IMR-90 (cell line): ENCODE results near the gene PPP1R12B. TPM values are rescaled to one million over a fixed set of nuclear protein-coding genes. Genes with fewer than 3 reads are reported as not detected.
"Not testable (repeated sequence)": the region's sequence is repeated elsewhere in the genome, so short reads cannot be mapped to it uniquely, and the experiment has no call there.

ENCODE experiments used
- ATAC-seq: fragments of 200-7000 bp; cut with Tn5 transposase; 2 replicates; pipeline ENCODE4 v1.9.1; 2020; ENCODE audit warnings: low read depth, mild to moderate bottlenecking, moderate library complexity
- BruUV-seq: library from RNA; stranded (reverse); fragments of 400-500 nt; replicated peaks from 2 replicates; lab custom pipeline; 2021; lab: Mats Ljungman, UMichigan
- CTCF ChIA-PET: fragments of 300-600 bp; formaldehyde crosslinking; extraction: SDS; loops from one replicate; lab custom pipeline; 2021; ENCODE audit warnings: antibody characterized with exemption; lab: Yijun Ruan, JAX
- POLR2A ChIA-PET: fragments of 300-600 bp; sonication (Branson Sonifier 250); formaldehyde crosslinking; loops from one replicate; lab custom pipeline; 2022; ENCODE audit warnings: antibody characterized with exemption; ENCODE audit not compliant: unreplicated experiment; lab: Charles Lee
- DNase-seq: peaks from one replicate; pipeline ENCODE4 v3.0.0; 2013
- H2AFZ ChIP-seq: replicated peaks from 2 replicates; pipeline ENCODE3; 2013; ENCODE audit warnings: low read length, mild to moderate bottlenecking; ENCODE audit not compliant: poor library complexity
- H2AK5ac ChIP-seq: 2 replicates; pipeline ENCODE4 v1.6.1; 2013; ENCODE audit warnings: low read depth, low read length, inconsistent platforms
- H2AK9ac ChIP-seq: replicated peaks from 2 replicates; pipeline ENCODE3; 2013; ENCODE audit warnings: mild to moderate bottlenecking, low read depth, low read length, moderate library complexity; ENCODE audit not compliant: poor library complexity
- H2BK120ac ChIP-seq: 2 replicates; pipeline ENCODE4 v1.6.1; 2013; ENCODE audit warnings: low read depth, low read length, inconsistent platforms
- H2BK15ac ChIP-seq: 3 replicates; pipeline ENCODE4 v1.6.1; 2013; ENCODE audit warnings: low read depth, low read length, inconsistent platforms
- H2BK20ac ChIP-seq: 2 replicates; pipeline ENCODE4 v1.6.1; 2013; ENCODE audit warnings: low read depth, mild to moderate bottlenecking, inconsistent platforms, low read length, moderate library complexity
- H2BK5ac ChIP-seq: 2 replicates; pipeline ENCODE4 v1.6.1; 2013; ENCODE audit warnings: mild to moderate bottlenecking, low read depth, low read length, inconsistent platforms; ENCODE audit not compliant: poor library complexity, severe bottlenecking
- H3K14ac ChIP-seq: replicated peaks from 2 replicates; pipeline ENCODE4 v1.6.1; 2013; ENCODE audit warnings: low read depth, low read length, inconsistent platforms
- H3K18ac ChIP-seq: 2 replicates; pipeline ENCODE4 v1.6.1; 2013; ENCODE audit warnings: low read depth, low read length, control low read depth
- H3K23ac ChIP-seq: 2 replicates; pipeline ENCODE4 v1.6.1; 2013; ENCODE audit warnings: low read depth, low read length, inconsistent platforms
- H3K27ac ChIP-seq: 2 replicates; pipeline ENCODE4 v1.5.1; 2013; ENCODE audit warnings: mild to moderate bottlenecking, control low read depth, low read length; ENCODE audit not compliant: insufficient read depth
- H3K27me3 ChIP-seq: 2 replicates; pipeline ENCODE4 v1.6.1; 2013; ENCODE audit warnings: low read length; ENCODE audit not compliant: control insufficient read depth, insufficient read depth
- H3K36me3 ChIP-seq: 2 replicates; pipeline ENCODE4 v1.6.1; 2013; ENCODE audit warnings: low read length, mixed read lengths; ENCODE audit not compliant: control insufficient read depth, insufficient read depth
- H3K4ac ChIP-seq: 2 replicates; pipeline ENCODE4 v1.6.1; 2013; ENCODE audit warnings: low read depth, low read length, inconsistent platforms
- H3K4me1 ChIP-seq: 2 replicates; pipeline ENCODE4 v1.6.1; 2013; ENCODE audit warnings: low read length, mixed read lengths; ENCODE audit not compliant: control insufficient read depth, insufficient read depth
- H3K4me2 ChIP-seq: 2 replicates; pipeline ENCODE4 v1.6.1; 2013; ENCODE audit warnings: low read depth, mild to moderate bottlenecking, control low read depth, low read length, moderate library complexity
- H3K4me3 ChIP-seq: 2 replicates; pipeline ENCODE4 v1.5.1; 2013; ENCODE audit warnings: low read depth, mild to moderate bottlenecking, control low read depth, low read length, moderate library complexity; ENCODE audit not compliant: insufficient read depth
- H3K56ac ChIP-seq: 2 replicates; pipeline ENCODE4 v1.6.1; 2013; ENCODE audit warnings: low read length, inconsistent platforms; ENCODE audit not compliant: insufficient read depth; ENCODE audit errors: extremely low read depth
- H3K79me1 ChIP-seq, 2 experiments: 2 replicates each; pipeline ENCODE4 v1.6.1; 2013; ENCODE audit warnings: low read length in 2 of 2, inconsistent platforms in 1 of 2, low read depth in 1 of 2
- H3K9ac ChIP-seq: 2 replicates; pipeline ENCODE4 v1.6.1; 2013; ENCODE audit warnings: low read depth, low read length, control low read depth
- H3K9me1 ChIP-seq: 2 replicates; pipeline ENCODE4 v1.6.1; 2013; ENCODE audit warnings: low read length, inconsistent platforms; ENCODE audit not compliant: insufficient read depth
- H3K9me3 ChIP-seq: 2 replicates; pipeline ENCODE4 v1.6.1; 2013; ENCODE audit warnings: low read length; ENCODE audit not compliant: control insufficient read depth, insufficient read depth
- H4K20me1 ChIP-seq: 2 replicates; pipeline ENCODE4 v1.6.1; 2013; ENCODE audit warnings: low read length, inconsistent platforms; ENCODE audit not compliant: insufficient read depth
- H4K5ac ChIP-seq: 2 replicates; pipeline ENCODE4 v1.6.1; 2013; ENCODE audit warnings: mild to moderate bottlenecking, low read depth, low read length, control low read depth
- H4K8ac ChIP-seq, 2 experiments: 2 replicates each; pipeline ENCODE4 v1.6.1; 2013; ENCODE audit warnings: low read depth in 2 of 2, low read length in 2 of 2, control low read depth in 1 of 2, inconsistent platforms in 1 of 2
- H4K91ac ChIP-seq: 2 replicates; pipeline ENCODE4 v1.6.1; 2013; ENCODE audit warnings: low read depth, low read length, inconsistent platforms; ENCODE audit not compliant: insufficient read depth
- WGBS, 2 experiments: methylation state at CpG; one replicate each; pipeline versions ENCODE4 v1.1.5 to v1.1.7; 2013; ENCODE audit warnings: missing lambda C conversion rate in 2 of 2; ENCODE audit not compliant: insufficient read length in 1 of 2; ENCODE audit errors: extremely low coverage in 2 of 2; 5-methylcytosine and 5-hydroxymethylcytosine counted together
- dilution Hi-C: fragments of 300-500 bp; cut with HindIII; formaldehyde crosslinking; loops from one replicate; pipeline ENCODE4 v1.14.3; 2018; ENCODE audit warnings: low sequenced_read_pairs; ENCODE audit not compliant: unreplicated experiment
- in situ Hi-C: fragments of 300-500 bp; cut with MboI; formaldehyde crosslinking; loops from 3 replicates; pipeline ENCODE4 v1.14.3; 2019; ENCODE audit warnings: low sequenced_read_pairs, inconsistent platforms, mixed read lengths
- intact Hi-C: fragments of 100-400 bp; cut with micrococcal nuclease; formaldehyde crosslinking; loops from 2 replicates; pipeline ENCODE4 v1.10.0; 2022
- polyA plus RNA-seq, 3 experiments: library from polyadenylated mRNA; depleted of rRNA; stranded (reverse); fragments of >200 nt; gene quantifications; 2 replicates each; pipeline ENCODE4 v1.2.3, GENCODE V29; 2012; ENCODE audit warnings: low replicate concordance in 1 of 3
- total RNA-seq: library from RNA; depleted of rRNA; stranded (reverse); fragments of >200 nt; gene quantifications from 2 replicates; pipeline ENCODE4 v1.2.3, GENCODE V29; 2012

Gene PPP1R12B
- total and polyA plus RNA-seq, 2 of the 4 experiments (the other 2 are of a cell fraction): 8.5 to 12.0 TPM

DNA sequence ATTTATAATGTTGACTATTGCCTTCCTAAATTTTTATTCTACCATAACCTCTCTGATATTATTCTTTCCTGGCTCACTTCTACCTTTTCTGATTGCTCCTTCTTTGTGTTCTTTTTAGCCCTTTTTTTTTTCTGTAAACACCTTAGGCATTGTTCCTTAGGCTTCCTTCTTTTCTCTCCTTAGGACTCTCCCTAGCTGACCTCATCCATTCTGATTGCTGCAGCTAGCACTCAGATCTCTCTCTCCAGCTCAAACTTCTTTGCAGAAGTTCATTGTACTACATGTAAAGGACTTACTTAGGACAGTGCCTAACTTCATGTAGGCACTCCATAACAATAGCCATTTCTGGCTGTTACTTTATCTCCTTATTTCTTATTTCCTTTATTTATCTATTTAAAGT, 117.8 kb downstream of the PPP1R12B start:
- H3K9ac ChIP-seq, H2BK120ac ChIP-seq, H3K9me3 ChIP-seq, in situ Hi-C loops, H3K18ac ChIP-seq, H4K8ac ChIP-seq, H2BK15ac ChIP-seq, H4K91ac ChIP-seq, H4K5ac ChIP-seq, H2BK20ac ChIP-seq, H3K27ac ChIP-seq, dilution Hi-C loops, POLR2A ChIA-PET, H2AK5ac ChIP-seq, DNase-seq, H3K14ac ChIP-seq, H3K9me1 ChIP-seq, H3K79me1 ChIP-seq, H3K36me3 ChIP-seq, H2BK5ac ChIP-seq, H2AK9ac ChIP-seq, H3K27me3 ChIP-seq, H3K56ac ChIP-seq, ATAC-seq, H3K4me3 ChIP-seq, H2AFZ ChIP-seq, H3K23ac ChIP-seq, BruUV-seq, CTCF ChIA-PET, H3K4ac ChIP-seq, H4K20me1 ChIP-seq, H3K4me1 ChIP-seq, H3K4me2 ChIP-seq: not testable (repeated sequence)
- intact Hi-C loops: loop anchor here (5.0 kb wide), 1 partner anchor 136 kb away; no protein-coding TSS in a partner anchor

DNA sequence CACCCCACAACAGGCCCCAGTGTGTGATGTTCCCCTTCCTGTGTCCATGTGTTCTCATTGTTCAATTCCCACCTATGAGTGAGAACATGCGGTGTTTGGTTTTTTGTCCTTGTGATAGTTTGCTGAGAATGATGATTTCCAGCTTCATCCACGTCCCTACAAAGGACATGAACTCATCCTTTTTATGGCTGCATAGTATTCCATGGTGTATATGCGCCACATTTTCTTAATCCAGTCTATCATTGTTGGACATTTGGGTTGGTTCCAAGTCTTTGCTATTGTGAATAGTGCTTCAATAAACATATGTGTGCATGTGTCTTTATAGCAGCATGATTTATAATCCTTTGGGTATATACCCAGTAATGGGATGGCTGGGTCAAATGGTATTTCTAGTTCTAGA, 118.9 kb downstream of the PPP1R12B start:
- H3K27me3 ChIP-seq, BruUV-seq, H3K27ac ChIP-seq, H2AFZ ChIP-seq, in situ Hi-C loops, H2AK9ac ChIP-seq, H3K23ac ChIP-seq, H3K4ac ChIP-seq, H4K20me1 ChIP-seq, H3K4me2 ChIP-seq, H3K9me3 ChIP-seq, ATAC-seq, H4K91ac ChIP-seq, H4K8ac ChIP-seq, H3K4me1 ChIP-seq, H2BK15ac ChIP-seq, H2BK5ac ChIP-seq, H3K36me3 ChIP-seq, DNase-seq, H3K14ac ChIP-seq, H3K18ac ChIP-seq, H3K9ac ChIP-seq, H2BK20ac ChIP-seq, H3K4me3 ChIP-seq, H2AK5ac ChIP-seq, CTCF ChIA-PET, POLR2A ChIA-PET, H2BK120ac ChIP-seq, H3K79me1 ChIP-seq, H3K56ac ChIP-seq, H4K5ac ChIP-seq, H3K9me1 ChIP-seq, dilution Hi-C loops: not testable (repeated sequence)
- intact Hi-C loops: loop anchor here (5.0 kb wide), 1 partner anchor 135 kb away; no protein-coding TSS in a partner anchor
- WGBS, 2 experiments: no CpG with 5 or more reads among the region's 3 CpGs
